Measurements from ENCODE around the gene CENPS.
"Not testable (repeated sequence)": the region's sequence is repeated elsewhere in the genome, so short reads cannot be mapped to it uniquely, and the experiment has no call there.

Gene CENPS

GRCh38 chr1:10430216-10431069 lies at the start of gene CENPS:
CENPS (plus strand) TSS chr1:10430433; CDS start chr1:10430518, 85 bp downstream.
- in situ Hi-C loops (cut with MboI; ENCODE audit: low sequenced_read_pairs) = no loop called here

DNA sequence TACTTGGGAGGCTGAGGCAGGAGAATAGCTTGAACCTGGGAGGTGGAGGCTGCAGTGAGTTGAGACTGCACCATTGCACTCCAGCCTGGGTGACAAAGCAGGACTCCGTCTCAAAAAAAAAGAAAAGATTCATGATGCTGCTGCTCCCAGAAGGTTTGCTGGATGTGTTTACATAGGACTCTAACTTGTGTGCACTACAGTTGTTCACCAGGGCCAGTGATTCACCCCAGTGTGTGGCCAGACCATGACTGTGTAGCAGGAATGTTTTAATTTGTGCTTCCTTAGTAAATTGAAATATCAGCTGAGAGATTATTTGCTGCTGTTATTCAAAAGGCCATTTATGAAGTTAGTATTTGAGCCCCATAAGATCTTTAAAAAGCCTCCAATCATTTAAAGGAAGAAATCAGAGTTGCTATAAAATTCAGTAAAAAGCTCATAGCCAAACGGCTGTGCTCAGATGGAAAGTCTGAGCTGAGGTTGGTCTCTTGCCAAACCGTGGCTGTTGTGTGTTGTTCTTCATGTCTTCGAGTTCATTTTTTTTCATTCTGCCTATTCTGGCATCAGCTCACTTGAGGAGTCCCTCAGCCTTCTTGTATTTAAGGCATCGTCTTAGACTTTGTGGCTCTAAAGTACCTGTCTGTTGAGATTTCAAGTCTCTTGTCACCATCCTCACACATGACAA lies 49.5 kb upstream of the CENPS start:
- in situ Hi-C loops (cut with MboI; ENCODE audit: low sequenced_read_pairs) = no loop called here

DNA sequence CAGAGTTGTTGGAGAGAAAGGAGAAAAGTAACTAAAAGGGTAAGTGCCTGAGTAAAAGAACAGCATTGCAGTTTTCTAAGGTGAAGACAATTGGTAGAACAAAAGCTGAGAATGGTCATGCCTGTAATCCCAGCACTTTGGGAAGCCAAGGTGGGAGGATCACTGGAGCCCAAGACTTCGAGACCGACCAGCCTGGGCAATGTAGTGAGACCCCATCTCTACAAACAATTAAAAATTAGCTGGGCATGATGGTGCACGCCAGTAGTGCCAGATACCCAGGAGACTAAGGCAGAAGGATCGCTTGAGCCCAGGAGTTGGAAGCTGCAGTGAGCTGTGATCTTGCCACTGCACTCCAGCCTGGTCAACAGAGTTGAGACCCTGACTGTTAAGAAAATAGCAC lies 46.6 kb upstream of the CENPS start:
- in situ Hi-C loops (cut with MboI; ENCODE audit: low sequenced_read_pairs) = no loop called here

- in situ Hi-C loops (cut with MboI; ENCODE audit: low sequenced_read_pairs) = no loop called here
Measured at GRCh38 chr1:10384219-10384618, 46.0 kb upstream of the CENPS start.

DNA sequence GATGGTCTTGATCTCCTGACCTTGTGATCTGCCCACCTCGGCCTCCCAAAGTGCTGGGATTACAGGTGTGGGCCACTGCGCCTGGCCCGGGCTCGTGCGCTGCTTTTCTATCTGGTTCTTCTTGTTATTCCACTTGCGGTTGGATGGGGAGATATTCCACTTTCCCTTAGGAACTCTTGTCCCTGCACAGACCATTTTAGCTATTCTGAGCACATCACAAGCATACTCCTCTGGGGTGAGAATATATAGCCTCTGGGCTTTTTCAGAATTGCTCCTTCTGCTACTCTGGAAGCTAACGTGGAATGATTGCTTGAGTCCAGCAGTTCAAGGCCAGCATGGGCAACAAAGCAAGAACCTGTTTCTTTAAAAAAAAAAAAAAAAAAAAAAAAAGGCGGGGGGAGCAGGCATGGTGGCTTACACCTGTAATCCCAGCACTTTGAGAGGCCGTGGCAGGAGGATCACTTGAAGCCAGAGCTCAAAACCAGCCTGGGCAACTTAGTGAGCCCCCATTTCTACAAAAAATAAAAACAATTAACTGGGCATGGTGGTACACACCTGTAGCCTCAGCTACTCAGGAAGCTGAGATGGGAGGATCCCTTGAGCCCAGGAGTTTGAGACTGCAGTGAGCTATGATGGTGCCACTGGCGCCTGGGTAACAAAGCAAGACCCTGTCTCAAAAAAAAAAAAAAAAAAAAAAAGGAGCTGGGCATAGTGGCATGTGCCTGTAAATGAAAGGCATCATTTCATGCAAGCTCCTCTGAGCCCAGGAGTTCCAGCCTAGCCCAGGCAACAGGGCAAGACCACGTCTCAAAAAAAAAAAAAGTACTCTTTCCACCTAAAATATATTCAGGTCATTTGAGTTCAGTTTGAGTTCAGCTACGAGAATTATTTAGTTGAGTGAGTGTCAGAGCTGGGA lies 43.2 kb upstream of the CENPS start:
- in situ Hi-C loops (cut with MboI; ENCODE audit: low sequenced_read_pairs) = no loop called here

DNA sequence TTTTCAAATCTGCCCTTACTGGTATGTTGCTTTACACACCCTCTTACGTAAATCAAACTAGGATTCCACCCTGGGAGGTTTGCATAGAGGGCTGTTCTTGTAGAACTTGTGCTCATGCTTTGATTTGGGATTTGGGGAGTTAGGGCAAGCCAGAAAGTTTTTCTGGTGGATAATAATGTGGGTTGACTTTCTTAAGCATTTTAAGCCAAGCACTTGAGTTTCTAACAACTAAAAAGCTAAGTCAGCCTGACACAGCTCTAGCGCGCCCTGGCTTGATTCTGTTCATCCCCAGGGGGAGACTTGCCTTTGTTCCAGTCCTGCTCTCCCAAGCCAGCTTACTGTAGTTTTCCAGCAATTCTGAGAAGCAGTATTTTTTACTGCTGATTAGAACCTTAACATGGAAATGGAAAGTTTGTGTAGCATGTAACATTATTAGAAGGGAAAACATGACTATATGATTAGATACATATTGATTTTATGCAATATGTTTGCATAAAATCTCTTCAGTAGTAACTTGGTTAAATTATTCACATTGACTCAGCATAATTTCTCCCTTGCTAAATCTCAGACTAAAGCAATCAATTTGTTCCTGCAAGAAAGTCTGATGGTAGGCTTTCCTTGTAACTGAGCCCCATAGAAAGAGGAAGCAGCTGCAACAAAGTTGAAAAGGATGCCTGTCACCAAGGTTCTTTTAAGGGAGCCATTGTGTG lies 42.4 kb upstream of the CENPS start:
- in situ Hi-C loops (cut with MboI; ENCODE audit: low sequenced_read_pairs) = no loop called here

- in situ Hi-C loops (cut with MboI; ENCODE audit: low sequenced_read_pairs) = no loop called here
Measured at GRCh38 chr1:10388387-10388715, 41.9 kb upstream of the CENPS start.

- in situ Hi-C loops (cut with MboI; ENCODE audit: low sequenced_read_pairs) = no loop called here
Measured at GRCh38 chr1:10389271-10389973, 40.8 kb upstream of the CENPS start.

- in situ Hi-C loops (cut with MboI; ENCODE audit: low sequenced_read_pairs) = no loop called here
Measured at GRCh38 chr1:10396870-10397269, 33.4 kb upstream of the CENPS start.

DNA sequence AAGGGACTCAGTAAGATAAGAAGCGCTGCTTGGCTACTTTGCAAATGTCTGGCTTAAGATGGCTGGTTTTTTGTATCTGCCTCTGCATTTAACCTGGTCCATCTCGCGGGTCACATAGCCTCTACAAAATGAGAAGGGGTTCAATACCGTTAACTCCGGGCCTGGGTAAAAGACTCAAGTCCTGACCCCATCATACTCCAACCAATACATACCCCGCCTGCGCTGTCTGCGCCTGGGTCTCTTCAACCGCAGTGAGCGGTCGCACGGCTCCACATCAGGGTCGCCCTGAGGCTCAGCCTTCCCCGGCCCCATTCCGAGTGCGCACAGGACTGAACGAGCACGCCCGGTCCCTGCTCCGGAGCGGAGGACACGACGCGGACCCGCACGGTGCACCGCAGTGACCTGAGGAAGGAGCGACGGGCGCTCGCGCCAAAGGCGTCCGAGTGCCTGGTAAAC lies 31.9 kb upstream of the CENPS start:
- in situ Hi-C loops (cut with MboI; ENCODE audit: low sequenced_read_pairs) = no loop called here

GRCh38 chr1:10398734-10399443 lies 31.3 kb upstream of the CENPS start, which contains the start of gene PGD:
PGD (plus strand) TSS chr1:10399064; CDS start chr1:10399118, 54 bp downstream.
- in situ Hi-C loops (cut with MboI; ENCODE audit: low sequenced_read_pairs) = no loop called here

- in situ Hi-C loops (cut with MboI; ENCODE audit: low sequenced_read_pairs) = no loop called here
Measured at GRCh38 chr1:10399444-10399941, 30.7 kb upstream of the CENPS start.

DNA sequence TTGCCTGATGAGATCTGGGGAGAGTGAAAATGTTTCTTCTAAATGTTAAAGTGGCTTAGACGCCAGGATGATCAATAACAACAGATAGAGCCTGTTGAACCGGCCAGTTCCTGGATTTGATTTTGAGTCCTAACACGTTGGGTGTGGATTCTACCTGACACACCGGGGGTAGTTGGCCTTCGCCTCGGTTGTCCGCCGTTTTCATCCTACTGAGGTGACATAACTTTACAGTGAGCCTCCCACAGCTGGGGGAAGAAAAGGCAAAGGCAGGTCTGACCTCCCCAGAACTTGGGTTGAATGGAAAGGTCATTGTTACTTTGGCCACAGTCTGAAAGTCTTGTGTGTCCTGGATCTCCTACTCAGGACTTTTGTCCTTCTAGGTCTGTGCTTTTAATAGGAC lies 30.2 kb upstream of the CENPS start:
- in situ Hi-C loops (cut with MboI; ENCODE audit: low sequenced_read_pairs) = no loop called here

GRCh38 chr1:10401281-10401680 lies 29.0 kb upstream of the CENPS start:
- in situ Hi-C loops (cut with MboI; ENCODE audit: low sequenced_read_pairs) = no loop called here

GRCh38 chr1:10402729-10403274 lies 27.4 kb upstream of the CENPS start:
- in situ Hi-C loops (cut with MboI; ENCODE audit: low sequenced_read_pairs) = no loop called here

DNA sequence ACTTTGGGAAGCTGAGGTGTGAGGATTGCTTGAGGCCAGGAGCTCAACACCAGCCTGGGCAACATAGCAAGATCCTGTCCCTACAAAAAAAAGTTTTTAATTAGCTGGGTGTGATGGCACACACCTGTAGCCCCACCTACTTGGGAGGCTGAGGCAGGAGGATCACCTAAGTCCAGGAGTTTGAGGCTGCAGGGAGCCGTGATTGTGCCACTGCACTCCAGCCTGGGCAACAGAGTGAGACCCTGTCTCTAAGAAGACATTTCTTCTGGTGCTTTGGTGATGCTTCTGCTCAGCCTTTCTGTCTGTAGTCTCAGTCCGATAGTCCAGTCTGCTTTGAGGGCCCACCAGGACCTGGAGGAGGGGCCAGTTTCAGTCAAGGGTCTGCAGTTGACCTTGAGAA lies 23.0 kb upstream of the CENPS start:
- in situ Hi-C loops (cut with MboI; ENCODE audit: low sequenced_read_pairs) = no loop called here

- in situ Hi-C loops (cut with MboI; ENCODE audit: low sequenced_read_pairs) = no loop called here
Measured at GRCh38 chr1:10415211-10415930, 14.9 kb upstream of the CENPS start.

DNA sequence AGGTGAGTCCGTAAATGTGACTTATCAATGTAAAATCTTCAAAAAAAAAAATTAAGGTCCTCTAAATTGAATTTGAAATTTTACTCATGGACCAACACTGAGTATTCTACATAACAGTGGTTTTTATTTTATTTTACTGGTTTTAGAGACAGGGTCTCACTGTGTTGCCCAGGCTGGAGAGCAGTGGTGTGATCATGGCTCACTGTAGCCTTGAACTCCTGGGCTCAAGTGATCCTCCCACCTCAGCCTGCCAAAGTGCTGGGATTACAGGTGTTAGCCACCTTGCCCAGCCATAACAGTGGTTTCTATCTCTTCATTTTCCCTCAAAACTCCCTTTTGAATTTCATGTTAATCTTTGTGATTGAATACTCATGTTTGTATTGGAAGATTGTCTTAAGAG lies 14.3 kb upstream of the CENPS start:
- in situ Hi-C loops (cut with MboI; ENCODE audit: low sequenced_read_pairs) = not testable (repeated sequence)

Data from HL-60/S4 (cell line).